ENCODE data around the gene PIK3C3.

GRCh38 chr18:41922176-41922575 lies 32.9 kb upstream of the PIK3C3 start:
- TF ChIP-seq CTCF (IDR thresholded peaks at IDR 0.05) = no peak
- TF ChIP-seq POLR2A (IDR thresholded peaks at IDR 0.05) = no peak
